Measurements from ENCODE around the gene ELMO3. TPM values are rescaled to one million over a fixed set of nuclear protein-coding genes. Genes with fewer than 3 reads are reported as not detected.

The ELMO3 gene
- total RNA-seq, 1 donor from 2014 or later = 1.7 TPM

GRCh38 chr16:67206129-67206837 is 7.4 kb downstream of the ELMO3 start:
- Mint-ChIP-seq H3K9me3 (ENCODE audit: unreplicated experiment) (no peaks in the 10 kb centered on the region), H3K4me3 (ENCODE audit: unreplicated experiment) (no peak overlapping the region), H3K36me3 (ENCODE audit: unreplicated experiment) (peaks cover 8% of the 10 kb centered on the region), H3K4me1 (ENCODE audit: unreplicated experiment) (peaks cover 19% of the 10 kb centered on the region), H3K27ac (ENCODE audit: unreplicated experiment) (peak overlapping the region; percentile 57), H3K27me3 (ENCODE audit: unreplicated experiment) (no peaks in the 10 kb centered on the region)
- DNase-seq (ENCODE audit: extremely low spot score, unreplicated experiment) = no peak
- TF ChIP-seq CTCF (IDR thresholded peaks at IDR 0.05) = no peak

GRCh38 chr16:67206838-67207248 is 7.9 kb downstream of the ELMO3 start:
- H3K9me3 Mint-ChIP-seq (ENCODE audit: unreplicated experiment) = no peaks in the 10 kb centered on the region
- peaks cover 8% of the 10 kb centered on the region for H3K36me3 Mint-ChIP-seq (ENCODE audit: unreplicated experiment)
- peaks cover 19% of the 10 kb centered on the region for H3K4me1 Mint-ChIP-seq (ENCODE audit: unreplicated experiment)
- no peaks in the 10 kb centered on the region for H3K27me3 Mint-ChIP-seq (ENCODE audit: unreplicated experiment)
- H3K4me3 Mint-ChIP-seq (ENCODE audit: unreplicated experiment) = no peak overlapping the region
- no peak for DNase-seq (ENCODE audit: extremely low spot score, unreplicated experiment)
- TF ChIP-seq CTCF (IDR thresholded peaks at IDR 0.05) = no peak
- peak overlapping the region; percentile 57 for H3K27ac Mint-ChIP-seq (ENCODE audit: unreplicated experiment)

GRCh38 chr16:67207249-67208091 is 8.5 kb downstream of the ELMO3 start:
- no peaks in the 10 kb centered on the region for H3K27me3 Mint-ChIP-seq (ENCODE audit: unreplicated experiment)
- TF ChIP-seq CTCF (IDR thresholded peaks at IDR 0.05) = no peak
- DNase-seq (ENCODE audit: extremely low spot score, unreplicated experiment) = no peak
- peak overlapping the region; percentile 57 for H3K27ac Mint-ChIP-seq (ENCODE audit: unreplicated experiment)
- H3K4me3 Mint-ChIP-seq (ENCODE audit: unreplicated experiment) = no peak overlapping the region
- peaks cover 19% of the 10 kb centered on the region for H3K4me1 Mint-ChIP-seq (ENCODE audit: unreplicated experiment)
- H3K9me3 Mint-ChIP-seq (ENCODE audit: unreplicated experiment) = no peaks in the 10 kb centered on the region
- H3K36me3 Mint-ChIP-seq (ENCODE audit: unreplicated experiment) = peaks cover 7% of the 10 kb centered on the region

- no peak for DNase-seq (ENCODE audit: extremely low spot score, unreplicated experiment)
- Mint-ChIP-seq H3K36me3 (ENCODE audit: unreplicated experiment) (peaks cover 5% of the 10 kb centered on the region), H3K27ac (ENCODE audit: unreplicated experiment) (no peak overlapping the region), H3K4me1 (ENCODE audit: unreplicated experiment) (peaks cover 19% of the 10 kb centered on the region), H3K4me3 (ENCODE audit: unreplicated experiment) (no peak overlapping the region), H3K9me3 (ENCODE audit: unreplicated experiment) (no peaks in the 10 kb centered on the region), H3K27me3 (ENCODE audit: unreplicated experiment) (no peaks in the 10 kb centered on the region)
- no peak for TF ChIP-seq CTCF (IDR thresholded peaks at IDR 0.05)
Measured at GRCh38 chr16:67208154-67208896, 9.4 kb downstream of the ELMO3 start.

Measured in osteocyte (in vitro differentiated cells).